DMS 273 (cell line): ENCODE measurements around the gene POU2F3.

Experiments
- DNase-seq: peaks from one replicate; lab custom pipeline; 2025; ENCODE audit not compliant: unreplicated experiment; lab: John Stamatoyannopoulos, UW

Gene POU2F3

GRCh38 chr11:120281143-120281795 lies 41.3 kb downstream of the POU2F3 start:
- DNase-seq, result peak; percentile 16

DNA sequence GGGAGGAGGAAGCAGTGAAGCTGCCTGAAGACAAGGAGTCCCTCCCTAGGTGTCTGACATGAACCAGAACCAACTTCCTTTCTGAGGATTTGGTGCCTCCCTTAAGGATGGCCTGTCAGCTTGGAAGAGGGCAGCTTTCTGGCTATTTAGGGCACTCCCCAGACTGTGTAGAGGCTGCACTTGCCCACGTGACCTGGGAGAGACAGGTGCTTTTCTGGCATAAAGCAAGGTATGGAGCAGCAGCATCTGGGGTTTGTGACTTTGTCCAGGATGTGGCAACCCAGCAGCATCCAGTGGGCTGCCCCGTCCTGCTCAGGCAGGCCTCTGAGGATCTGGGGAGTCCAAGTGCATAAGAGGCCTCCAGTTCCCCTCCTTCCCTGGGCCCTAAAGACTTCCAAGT lies 43.2 kb downstream of the POU2F3 start:
- no peak for DNase-seq

GRCh38 chr11:120284272-120284671 lies 44.3 kb downstream of the POU2F3 start:
- no peak for DNase-seq

DNA sequence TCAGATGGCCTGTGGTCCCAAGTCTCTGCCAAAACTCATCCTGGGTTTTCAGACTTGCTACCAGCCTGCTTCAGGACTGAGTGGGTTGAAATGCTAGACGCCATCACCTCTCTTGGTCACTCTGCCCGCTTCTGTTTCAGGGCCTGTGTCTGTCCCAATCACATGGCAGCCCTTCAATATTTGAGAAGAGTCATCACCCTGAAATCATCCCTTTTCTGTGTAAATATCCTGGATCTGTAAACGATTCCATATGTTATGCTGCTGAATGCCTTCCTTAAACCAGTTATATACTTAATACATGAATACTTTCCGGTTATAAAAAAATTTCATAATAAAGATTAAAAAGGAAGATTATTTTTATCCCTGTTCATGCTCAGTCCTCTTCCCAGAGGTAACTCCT lies 45.3 kb downstream of the POU2F3 start:
- no peak for DNase-seq

DNA sequence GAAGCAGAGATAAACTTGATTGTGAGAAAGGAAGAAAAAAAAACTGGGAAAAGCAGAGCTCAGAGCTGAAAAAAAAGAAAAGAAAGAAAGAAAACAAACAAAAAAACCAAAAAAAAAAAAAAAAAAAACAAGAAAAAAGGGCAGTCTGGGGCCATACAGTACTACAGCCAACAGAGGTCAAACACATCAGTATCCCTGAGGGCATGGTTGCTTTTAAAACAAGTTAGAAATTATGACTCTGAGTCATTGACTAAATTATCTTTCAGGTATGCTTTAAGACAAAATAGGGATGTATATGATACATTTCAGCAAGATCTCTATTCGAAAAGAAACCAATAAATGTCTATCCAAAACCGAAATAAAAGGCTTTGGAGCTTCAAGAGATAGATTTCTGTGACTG lies 48.1 kb downstream of the POU2F3 start:
- DNase-seq, result no peak

DNA sequence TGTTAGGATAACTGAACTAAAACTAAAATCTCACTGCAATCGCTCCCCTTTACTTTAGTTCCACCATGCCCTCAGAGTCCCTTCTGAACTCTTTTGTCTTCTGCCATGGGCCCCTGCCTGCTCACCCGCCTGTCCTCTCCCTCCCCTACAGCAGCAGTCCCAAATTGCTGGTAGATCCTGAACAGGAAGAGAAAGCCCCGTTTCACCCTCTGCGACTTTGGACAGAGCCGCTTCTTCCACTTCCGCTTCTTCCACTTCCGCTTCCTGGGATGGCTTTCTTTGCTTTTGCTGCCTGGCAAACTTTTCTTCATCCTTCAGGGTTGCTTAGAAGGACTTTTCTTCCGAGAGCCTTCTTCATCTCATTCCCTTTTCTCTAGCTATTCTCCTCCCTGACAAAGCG lies 49.5 kb downstream of the POU2F3 start:
- no peak for DNase-seq

- DNase-seq, result no peak
Observed at GRCh38 chr11:120290956-120291355, 51.0 kb downstream of the POU2F3 start.

DNA sequence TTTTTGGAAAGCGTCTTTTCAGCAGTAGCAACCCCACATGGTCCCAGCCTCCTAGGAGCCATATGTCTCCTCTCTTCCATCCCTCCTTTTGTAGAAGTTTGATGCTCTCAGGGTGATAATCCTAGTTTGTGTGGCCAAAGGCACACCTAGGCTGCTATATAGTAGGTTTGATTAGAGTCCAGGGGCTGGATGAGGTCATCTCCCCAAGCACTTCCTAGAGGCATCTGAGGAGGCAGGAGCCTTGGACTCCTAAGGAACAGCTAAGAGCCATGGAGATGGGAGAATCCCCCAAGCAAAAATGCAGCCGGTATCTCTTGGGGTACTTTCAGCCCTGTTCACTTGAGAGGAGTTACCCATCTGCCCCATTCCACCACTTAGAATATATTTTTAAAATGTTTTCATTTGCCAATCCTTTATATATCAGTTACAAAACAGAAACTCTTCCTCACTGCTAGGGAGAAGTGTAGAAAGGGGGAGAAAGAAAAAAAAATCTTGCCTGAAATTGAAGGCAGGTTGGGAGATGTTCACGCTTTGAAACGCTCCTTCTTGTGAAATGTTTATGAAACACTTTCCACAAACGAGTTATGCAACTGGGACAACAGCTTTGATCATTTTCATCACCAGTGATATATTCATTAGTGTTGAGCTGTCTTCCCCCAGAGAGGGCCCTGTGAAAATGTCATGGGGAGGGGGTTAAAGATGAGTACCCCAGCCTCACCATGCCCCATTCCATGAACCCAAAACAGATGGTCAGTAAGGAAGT lies 53.3 kb downstream of the POU2F3 start:
- DNase-seq, result no peak

- DNase-seq, result no peak
Observed at GRCh38 chr11:120294096-120294495, 54.2 kb downstream of the POU2F3 start.

DNA sequence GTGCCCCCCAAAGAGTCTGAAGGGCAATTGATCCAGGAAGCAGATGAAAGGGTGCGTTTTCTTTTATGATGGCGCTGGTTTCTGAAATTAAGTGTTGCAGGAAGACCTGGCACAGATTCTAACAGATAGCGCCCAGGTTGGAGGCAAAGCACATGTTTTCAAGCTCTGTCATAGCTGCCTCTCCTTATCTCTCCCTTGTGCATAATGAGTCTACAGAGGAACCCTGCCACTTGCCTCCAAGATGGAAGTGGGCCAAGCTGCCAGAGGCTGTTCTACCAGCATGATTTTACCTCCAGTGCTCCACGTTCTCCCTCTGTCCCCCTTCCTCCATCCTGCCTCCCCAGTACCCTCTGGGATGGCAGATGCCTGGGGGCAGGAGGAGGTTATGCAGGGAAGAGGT lies 55.2 kb downstream of the POU2F3 start:
- DNase-seq, result peak; percentile 39

DNA sequence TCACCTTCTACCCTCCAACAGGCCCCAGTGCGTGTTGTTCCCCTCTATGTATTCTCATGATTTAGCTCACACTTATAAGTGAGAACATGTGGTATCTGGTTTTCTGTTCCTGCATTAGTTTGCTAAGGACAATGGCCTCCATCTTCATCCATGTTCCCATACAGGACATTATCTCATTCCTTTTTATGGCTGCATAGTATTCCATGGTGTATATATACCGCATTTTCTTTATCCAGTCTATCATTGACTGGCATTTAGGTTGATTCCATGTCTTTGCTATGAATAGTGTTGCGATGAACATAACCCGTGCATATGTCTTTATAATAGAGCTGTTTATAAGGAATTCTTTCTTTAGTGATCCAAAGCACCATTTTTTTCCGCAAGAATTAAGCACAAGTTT lies 56.6 kb downstream of the POU2F3 start:
- DNase-seq, result no peak

GRCh38 chr11:120298461-120298860 lies 58.5 kb downstream of the POU2F3 start:
- DNase-seq, result no peak

DNA sequence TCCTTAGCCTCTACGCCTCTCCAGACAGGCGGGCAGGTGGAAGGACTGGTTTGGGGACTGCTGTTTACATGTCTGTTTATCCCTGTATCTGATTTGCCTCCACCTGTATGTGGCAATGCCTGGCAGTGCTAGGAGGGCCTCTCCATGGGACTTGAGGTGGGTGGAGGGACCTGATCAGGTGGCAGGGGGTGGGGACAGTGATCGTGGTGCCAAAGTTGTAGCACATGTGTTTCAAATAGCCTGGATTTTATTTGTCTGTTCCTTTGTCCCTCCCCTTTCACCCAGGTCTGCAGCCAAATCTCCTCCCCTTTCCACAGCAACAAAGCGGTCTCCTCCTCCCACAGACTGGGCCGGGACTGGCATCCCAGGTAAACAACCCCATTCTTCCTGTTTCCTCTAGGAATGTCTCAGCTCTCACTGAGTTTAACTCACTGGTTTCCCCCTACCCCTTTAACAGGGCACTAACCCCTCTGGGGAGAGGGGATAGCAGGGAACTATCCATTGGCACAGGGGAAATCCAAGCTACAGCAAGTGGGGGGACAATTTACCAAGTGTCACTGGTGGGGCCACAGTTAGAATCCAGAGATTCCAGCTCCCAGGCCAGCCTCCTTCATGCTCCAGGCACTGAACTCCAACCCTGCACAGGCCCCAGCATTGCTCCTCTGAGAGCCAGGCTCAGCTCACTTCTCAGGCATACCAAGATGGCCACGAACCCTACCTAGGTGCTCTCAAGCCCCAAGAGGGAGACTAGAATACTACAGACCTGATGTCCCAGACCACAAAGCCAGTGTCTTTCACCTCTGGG lies 62.3 kb downstream of the POU2F3 start:
- DNase-seq, result no peak

- DNase-seq, result peak; percentile 88
Observed at GRCh38 chr11:120303004-120303637, 63.2 kb downstream of the POU2F3 start.

DNA sequence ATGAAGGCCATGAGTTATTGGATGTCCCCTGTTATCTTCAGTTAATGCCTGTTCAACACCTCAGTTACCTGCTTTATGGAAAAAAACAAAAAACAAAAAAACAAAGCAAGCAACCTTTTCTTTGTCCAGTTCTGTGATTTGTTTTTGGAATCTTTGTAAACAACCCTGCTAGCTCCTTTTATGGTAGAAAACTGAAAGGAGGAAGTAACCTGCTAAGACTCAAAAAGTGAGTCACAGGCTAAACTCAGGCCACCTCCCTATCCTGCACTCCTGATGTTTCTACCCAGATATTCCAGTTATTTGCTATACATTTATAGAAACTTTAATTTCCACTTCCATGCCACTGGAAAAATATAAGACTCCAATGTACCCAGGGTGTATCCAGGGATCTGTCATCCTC lies 64.6 kb downstream of the POU2F3 start:
- no peak for DNase-seq

DNA sequence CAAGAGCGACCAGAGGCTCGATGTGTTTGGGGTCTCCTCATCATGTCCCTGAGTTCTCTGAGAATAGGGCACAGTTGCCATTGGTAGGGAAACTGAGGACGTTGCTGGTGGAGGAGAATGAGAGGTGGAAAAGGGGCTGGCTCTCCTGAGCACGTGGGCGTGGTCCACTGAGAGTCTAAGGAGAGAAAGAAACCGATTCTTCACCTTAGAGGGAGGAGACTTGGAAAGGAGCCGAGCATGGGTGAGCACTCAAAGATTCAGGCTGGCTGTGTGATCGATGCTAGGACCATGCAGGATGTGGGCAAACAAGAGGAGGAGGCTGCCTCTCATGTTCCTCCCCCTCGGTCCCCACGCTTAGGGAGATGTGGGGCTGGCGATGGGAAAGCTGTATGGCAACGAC lies 65.3 kb downstream of the POU2F3 start:
- no peak for DNase-seq

- DNase-seq, result peak; percentile 63
Observed at GRCh38 chr11:120306519-120307242, 66.7 kb downstream of the POU2F3 start.

DNA sequence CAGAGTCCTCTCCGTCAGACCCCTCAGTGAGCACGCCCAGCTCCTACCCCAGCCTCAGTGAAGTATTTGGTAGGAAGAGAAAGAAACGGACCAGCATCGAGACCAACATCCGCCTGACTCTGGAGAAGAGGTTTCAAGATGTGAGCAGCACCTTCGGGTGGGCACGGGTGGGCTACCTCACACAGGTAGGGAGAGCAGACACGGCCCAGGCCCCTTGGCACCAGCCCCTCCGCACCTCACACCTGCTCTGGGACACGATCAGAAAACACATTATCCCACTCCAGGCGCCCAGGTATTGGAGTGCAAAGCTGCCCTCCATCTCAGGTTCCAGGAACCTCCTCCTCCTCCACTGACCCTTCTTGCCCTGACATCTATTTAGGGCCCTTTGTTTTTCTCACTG lies 67.5 kb downstream of the POU2F3 start:
- DNase-seq, result no peak

GRCh38 chr11:120308081-120308480 lies 68.1 kb downstream of the POU2F3 start:
- DNase-seq, result no peak

- no peak for DNase-seq
Observed at GRCh38 chr11:120310870-120311269, 70.9 kb downstream of the POU2F3 start.

- DNase-seq, result no peak
Observed at GRCh38 chr11:120314861-120315260, 74.9 kb downstream of the POU2F3 start.
